ENCODE data around the gene EOGT.

Gene EOGT

GRCh38 chr3:68953816-68954444, 59.6 kb downstream of the EOGT start:
- no peak for DNase-seq

GRCh38 chr3:68945225-68945624, 68.3 kb downstream of the EOGT start:
- no peak for DNase-seq

- no peak for DNase-seq
Measured at GRCh38 chr3:68943753-68944500, 69.6 kb downstream of the EOGT start.

GRCh38 chr3:68941055-68941454, 72.4 kb downstream of the EOGT start:
- DNase-seq, result no peak

GRCh38 chr3:68936856-68937255, 76.6 kb downstream of the EOGT start:
- DNase-seq, result no peak

GRCh38 chr3:68935778-68936177, 77.7 kb downstream of the EOGT start:
- no peak for DNase-seq

- DNase-seq, result no peak
Measured at GRCh38 chr3:68931406-68932149, 81.9 kb downstream of the EOGT start.
